Islet of Langerhans (tissue), 1 donor: ENCODE measurements around the gene PPFIA2.

Source experiments
- FAIRE-seq: peaks from one replicate; lab custom pipeline; 2011; peaks lifted over from hg19 to GRCh38; lab: Jason Lieb, UNC

Gene PPFIA2

DNA sequence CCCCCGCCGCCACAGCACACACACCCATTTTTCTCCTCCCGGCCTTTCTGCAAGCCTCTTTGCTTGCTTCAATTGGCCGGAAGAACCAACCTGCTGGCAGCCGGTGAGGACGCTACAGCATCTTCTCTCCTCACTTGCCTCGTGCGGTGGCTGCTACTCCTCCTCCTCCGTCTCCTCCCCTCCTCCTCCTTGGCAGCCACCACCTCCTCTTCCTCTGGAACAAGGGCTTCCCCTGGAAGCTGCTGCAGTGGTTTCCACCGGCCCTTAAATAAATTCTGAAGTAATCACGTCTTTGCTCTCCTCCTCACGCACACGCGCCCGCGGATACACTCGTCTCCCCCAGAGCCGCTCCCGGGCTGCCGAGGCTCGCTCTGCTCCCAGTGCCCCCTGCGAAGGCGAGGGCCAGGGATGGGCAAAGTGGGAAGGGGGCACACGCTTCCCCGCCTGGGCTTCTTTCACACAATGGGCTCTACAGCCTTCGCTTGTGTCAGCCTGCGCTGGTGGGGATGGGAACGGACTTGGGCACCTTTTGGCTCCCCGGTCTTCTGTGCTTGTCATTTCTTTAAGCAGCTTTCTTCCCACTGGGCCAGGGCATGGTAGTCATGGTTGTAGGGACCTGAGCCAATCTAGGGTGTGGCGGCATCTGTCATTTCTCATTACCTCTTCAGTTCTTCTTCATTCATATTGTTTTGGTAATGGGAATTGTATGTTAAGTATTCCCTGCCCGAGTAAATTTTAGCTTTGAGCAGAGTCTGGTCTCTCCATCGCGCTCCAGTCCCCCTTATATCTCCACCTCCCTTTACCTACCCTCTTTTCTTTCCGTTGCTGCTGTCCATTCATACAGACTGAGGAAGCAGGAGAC, at the start of gene PPFIA2:
Gene PPFIA2, minus strand, starts transcription at position 161 of the 862 bp plus-strand sequence.
- no peak for FAIRE-seq

DNA sequence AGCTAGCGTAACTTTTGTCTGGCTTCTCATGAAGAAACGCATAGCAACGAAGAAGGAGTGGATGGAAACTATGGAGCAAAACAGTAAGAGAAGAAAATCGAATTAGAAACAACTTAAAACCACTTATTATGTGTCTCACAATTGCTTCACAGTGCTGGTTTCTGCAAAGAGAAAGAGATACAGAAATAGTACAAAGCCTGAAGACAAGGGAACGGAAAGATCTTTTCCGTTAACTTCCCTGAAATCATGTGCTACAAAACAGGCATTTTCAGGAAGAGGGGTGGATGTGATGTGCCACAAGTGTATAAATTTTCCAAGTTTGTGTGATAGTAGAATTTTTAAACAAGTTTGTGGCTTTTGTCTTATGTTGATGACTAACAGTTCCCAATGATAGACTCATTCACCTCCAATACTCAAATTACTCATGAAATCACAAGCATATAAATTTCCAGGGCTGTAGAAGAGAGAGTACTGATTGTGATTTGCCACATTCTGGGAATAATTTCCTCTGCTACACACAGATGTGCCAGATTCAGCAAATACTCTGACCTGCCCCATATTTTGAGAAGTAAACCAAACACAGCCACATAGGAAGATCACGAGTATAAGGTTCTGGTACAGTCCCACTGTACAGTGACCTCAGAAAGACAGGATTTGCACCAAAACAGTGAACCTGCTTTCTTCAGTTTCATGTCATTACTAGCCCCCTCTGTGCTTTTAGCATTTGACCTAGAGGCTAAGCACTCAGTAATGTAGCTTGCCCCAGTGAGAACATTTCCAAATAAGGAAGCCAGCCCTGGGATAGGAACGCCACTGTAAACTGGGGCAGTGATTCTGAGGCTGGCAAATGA, 41.4 kb upstream of the PPFIA2 start:
- no peak for FAIRE-seq

DNA sequence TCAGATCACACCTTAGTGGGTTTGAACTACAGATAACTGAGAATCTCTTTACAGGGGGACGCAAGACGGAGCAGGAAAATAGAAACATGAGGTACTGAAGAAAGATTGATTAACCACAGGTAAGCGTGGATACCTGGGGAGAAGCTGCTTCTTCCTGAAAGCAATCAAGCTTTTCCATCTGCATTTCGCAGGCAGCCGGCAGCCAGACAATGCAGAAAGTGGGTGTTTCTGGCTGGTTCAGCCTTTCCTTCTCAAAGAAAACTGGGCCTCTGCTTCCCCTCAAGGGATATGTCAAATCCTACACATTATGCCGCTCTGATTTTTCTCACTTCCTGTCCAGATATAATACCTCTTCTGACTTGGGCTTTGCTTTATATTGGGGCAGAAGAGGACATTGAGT, 39.1 kb upstream of the PPFIA2 start:
- FAIRE-seq, result no peak

DNA sequence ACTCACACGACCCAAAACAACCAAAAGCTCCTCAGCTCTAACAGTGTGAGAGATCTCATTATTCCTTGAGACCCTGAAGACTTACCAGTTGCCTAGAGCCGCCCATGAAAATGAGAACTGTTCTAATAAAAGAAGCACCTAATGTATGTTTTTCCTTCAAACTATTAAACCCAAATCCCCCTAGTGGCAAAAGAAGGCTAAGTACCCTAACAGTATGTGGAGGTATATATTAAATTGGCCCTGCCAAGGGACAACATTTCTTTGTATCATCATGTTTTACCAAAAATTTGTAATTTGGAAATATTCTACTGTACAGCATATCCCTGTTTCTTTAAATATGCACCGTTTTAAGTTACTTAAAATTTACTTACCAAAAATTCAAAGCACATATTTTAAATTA, 38.0 kb upstream of the PPFIA2 start:
- FAIRE-seq, result no peak

DNA sequence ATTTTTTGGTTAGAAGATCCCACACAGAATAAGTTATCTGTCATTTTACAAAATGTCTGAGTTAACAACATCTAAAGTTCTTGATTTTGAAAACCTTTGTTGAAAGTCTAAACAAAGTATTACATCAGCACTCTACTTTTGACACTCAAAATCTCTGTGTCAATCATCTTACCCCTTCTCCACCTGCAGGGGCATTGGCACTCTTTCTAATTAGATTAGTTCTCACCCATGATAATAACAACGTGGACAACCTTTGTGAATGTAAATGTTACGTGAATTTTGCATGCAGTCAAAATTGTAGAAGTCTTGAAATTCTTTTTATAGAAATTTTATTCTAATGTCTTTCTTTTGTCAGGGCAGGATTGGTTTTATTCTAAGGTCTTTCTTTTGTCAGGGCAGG, 33.5 kb upstream of the PPFIA2 start:
- FAIRE-seq, result no peak

DNA sequence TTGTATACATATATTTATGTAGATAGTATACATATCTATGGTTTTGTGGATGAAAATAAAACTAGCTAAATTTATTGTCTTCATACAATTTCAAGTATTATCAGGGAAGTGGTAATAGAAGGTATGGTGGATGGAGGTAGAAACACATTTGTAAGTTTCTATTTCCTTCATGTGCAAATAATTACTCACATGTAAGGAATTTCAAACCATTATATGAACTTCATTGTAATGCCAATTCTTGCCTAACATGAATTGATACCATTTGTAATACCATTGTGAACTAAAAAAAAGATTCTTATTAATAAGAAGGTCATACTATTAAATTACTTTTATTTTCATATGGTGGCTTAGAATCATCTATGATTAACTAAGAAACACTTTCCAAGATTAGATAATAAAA, 20.1 kb upstream of the PPFIA2 start:
- no peak for FAIRE-seq

DNA sequence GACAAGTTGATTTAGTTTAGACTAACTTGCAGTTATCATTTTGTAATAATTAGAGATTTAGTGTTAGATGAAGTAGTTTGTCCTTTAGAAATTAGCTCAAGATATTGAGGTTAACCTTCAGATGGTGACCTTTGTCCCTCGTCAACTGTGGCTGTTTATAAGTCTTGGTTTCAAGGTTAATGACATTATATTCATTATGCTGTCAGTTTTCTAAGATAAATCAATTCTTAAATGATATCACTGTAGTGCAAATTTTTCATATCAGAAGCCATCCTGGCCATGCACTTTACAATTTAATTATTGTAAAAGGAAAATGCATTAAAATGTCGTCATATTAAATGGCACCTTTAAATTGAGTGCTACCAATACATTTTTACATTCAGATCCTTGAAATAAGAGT, 19.6 kb upstream of the PPFIA2 start:
- FAIRE-seq, result peak; percentile 9

DNA sequence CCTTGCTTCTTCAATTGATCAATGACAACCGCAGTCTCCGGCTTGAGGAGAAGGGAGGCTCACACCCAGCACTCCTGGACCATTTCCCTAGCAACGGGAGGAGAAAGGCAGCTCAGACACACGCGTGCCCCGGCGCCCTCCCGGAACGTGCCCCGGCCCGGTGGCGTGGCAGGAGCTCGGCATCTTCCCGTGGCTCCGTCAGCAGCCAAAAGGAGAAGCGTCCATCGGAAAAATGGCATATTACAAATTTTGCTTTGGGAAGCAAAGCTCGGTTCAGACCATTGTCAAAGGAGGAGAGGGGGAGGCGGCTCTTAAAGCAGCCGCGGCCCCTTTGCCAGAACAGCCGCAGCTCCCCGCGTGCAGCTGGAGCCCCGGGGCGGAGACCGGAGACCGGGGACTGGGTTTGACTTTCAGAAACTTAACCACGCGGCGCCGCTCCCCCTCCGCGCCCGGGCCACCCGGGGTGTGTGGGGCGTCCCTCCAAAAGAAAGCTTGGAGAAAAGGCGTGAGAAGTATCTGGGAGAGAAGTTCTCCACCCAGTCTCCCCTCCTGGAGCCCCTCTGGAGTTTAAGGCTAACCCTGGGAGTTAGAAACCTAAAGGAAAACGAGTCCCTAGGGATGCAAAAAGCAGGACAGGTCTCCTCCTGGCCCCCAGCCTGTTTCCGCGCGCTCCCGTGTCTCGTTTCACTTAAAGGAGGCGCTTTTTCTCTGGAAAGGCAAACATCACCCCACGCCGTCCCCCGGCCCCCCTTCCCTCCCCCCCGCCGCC, 545 bp downstream of the PPFIA2 start:
- no peak for FAIRE-seq

DNA sequence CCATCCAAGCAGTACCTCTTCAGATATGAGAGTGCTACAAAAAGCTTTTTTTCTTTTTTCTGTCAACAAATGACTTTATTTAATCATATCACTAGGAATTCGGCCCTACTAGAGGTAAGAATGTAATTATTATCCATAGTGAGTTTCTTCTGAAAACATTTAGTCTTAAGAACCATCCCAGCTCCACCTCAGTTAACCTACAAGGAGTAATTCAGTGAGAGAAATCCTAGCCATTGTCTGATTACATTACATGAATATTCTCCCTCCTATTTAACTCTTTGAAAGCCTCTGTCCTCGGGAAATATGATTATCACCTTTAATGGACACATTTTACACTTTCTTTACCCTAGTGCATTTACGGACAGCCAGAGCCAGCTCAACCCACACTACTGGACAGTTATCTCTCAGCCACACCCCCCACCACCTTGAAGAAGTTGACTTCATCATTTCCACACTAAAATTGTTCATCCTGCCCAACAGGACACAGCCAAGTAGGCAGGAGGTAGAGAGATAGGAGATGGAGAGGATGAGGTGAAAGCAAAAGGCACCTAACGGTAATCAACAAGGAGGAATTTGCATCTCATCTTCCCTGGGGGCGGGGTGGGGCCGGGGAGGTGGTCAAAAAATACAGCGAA, 1.3 kb downstream of the PPFIA2 start:
- no peak for FAIRE-seq

DNA sequence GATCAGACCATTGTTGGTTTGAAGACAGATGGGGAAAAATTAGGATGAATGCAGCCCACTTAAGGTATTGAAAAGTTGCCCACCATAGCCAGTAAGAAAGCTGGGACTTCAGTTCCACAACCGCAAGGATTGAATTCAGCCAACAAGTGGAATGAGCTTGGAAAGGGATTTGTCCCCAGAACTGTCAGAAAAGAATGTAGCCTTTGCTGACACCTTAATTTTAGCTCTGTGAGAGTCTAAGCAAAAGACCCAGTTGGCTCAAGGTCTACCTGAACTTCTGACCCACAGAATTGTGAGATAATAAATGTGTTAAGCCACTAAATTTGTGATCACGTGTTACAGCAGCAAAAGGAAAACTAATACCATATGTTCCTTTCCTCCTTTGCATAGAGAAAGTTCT, 29.4 kb downstream of the PPFIA2 start:
- FAIRE-seq, result no peak

DNA sequence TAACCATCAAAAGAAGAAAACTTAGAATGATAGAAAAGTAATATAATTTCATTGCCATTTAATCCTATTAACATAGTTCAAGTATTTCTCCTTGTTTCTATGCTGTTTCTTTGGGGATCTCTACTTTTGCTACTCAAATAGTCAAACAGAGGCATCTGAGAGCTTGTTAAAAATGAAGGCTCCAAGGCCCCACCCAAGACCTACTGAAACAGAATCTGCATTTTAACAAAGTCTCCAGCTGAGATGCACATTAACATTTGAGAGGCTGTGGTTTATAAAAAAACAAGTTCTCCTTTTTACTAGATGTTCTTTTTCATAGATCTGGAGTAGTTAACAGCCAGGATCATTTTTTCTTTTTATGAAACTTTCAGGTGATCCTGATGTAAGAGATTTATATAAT, 31.8 kb downstream of the PPFIA2 start:
- FAIRE-seq, result no peak

DNA sequence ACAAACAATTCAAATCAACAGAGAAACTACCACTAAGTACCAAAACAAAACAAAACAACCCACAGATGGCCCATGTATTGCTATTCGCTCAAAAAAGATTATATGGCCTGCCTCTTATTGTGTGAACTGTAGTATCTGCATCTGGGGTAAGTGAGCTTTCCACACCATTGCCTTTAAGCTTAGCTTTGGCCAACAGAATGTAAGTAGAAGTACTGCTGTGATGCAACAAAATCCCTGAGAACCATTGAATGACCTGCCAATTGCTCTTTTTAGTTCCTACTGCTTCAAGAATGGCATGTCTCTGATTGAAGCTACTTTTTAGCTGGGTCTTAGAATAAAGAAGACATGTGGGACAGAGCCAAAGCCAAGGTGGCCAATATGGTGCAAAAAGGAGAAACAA, 32.5 kb downstream of the PPFIA2 start:
- no peak for FAIRE-seq

DNA sequence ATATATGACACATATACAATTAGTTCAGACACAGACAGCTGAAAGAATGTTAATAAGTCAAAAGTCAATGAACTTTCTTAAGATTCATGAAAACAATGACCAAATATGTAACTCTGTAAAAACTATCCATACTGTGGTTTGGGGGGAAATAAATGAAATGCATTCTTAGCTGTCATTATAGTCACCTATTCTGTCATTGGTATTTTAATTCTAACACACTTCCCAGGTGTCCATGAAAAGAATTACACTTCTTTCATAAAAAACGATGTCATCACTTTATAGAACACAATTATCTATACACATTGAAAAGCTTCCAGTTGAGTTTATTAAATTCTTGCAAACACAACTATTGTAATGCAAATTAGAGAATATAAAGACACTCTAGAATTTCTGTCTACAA, 35.8 kb downstream of the PPFIA2 start:
- no peak for FAIRE-seq

DNA sequence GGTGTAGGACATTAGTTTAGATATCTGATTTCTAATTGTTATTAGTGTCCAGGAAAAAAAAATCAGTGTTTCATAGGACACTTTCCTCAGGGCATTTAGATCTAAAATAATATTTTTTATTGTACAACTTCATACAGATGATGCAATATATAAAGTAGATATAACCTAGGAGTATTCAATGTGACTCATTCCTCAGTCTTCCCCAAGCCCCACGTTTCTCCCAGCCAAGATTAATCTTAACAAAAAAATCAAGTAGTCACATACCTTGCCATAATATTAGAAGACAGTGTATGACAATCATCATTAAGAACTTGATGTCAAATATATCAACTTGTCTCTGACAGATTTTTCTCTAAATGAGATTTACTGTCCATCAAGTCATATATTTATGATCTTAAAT, 37.1 kb downstream of the PPFIA2 start:
- FAIRE-seq, result no peak

DNA sequence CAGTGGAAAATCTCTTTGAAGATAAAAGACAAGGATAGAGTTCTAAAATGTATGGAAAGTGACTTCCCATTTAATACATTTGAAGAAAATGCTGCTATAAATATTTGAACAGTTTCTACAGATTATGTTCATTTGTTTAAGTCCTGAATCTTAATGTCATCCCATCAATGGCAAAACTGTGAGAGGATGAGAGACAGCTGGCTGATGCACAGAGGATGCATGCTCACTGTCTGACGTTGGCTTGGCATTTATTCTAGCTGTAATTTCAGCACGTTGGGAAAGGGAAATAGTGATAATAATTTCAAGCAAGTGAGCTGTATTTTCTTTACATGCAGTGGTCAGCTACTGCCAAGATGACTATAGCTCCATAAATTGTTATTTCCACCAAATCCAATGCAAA, 40.5 kb downstream of the PPFIA2 start:
- no peak for FAIRE-seq

DNA sequence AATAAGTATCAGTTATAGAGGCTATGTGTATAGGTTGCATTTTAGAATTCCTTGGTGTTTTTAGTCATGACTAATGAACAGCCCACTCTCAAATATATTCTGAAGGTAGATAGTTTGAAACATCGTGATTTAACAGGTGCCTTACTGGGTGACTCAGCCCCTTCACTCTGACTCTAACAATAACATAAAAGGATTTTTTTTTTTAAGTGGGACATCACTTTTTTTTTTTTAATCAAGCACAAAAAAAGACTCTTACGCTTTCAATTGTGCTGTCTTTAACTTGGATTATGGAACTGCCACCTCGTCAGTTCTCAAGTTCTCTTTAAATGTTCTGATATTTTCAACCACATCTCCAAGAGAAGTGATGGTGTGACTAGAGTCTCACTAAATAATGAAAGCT, 46.6 kb downstream of the PPFIA2 start:
- FAIRE-seq, result no peak

DNA sequence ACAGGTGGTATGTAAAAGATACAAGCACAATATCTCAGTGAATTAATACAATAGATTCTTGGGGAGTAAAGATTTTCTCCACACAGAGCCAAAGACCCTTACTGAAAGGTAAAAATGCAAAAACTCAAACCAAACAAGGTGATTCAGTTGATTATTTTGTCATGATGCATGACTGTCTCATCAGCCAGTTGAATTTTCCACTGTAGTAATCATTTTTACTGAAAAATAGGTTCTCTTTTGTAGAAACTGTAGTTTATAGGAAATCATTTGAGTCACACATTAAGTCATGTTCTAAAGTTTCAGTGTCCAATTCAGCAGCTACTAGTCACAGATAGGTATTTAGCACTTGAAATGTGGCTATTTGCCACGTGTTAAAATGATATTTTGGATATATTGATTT, 53.6 kb downstream of the PPFIA2 start:
- no peak for FAIRE-seq

DNA sequence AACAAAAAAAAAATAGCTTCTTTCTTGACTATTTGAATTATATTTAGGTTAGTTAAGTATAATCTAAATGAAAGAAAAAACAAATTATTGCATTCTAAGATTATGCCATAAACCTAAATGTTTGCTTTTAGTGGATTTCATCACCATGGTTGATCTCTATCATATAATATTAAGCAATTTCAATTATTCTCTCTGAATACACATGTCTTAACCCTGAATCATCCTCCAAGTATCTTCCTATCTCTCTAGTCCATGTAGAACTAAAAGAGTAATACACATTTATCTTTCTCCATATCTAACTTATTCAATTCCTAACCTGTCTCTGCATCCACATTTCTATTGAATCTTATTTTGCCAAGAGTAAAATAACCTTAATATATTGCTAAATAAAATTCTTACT, 59.6 kb downstream of the PPFIA2 start:
- FAIRE-seq, result no peak

DNA sequence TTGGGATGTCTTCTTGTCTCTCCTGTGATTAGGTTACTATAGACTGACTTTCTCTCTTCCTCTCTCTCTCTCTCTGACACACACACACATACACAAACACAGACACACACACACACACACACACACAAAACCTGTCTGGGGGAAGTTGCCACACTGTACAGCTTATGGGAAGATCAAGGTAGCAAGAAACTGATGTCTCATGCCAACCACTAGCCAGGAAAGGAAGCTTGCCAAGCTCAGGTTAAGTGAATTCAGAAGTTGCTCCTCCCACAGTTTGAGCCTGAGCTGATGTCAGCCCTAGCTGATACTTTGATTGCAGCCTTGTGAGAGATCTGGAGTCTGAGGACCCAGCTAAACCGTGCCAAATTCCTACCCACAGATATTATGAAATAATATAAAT, 67.1 kb downstream of the PPFIA2 start:
- FAIRE-seq, result no peak

DNA sequence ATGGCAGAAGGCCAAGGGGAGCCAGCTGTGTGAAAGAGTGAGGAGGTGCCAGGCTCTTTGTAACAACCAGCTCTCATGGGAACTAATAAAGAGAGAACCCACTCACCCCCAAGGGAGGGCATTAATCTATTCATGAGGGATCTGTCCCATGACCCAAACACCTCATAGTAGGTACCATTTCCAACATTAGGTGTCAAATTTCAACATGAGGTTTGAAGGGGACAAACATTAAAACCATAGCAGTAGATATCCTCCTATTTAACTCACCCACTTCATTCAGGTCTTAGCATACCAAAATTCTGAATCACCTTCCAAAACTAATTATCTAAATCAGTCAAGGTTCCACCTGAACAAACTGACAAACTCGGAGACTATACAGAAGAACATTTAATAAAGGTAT, 75.3 kb downstream of the PPFIA2 start:
- no peak for FAIRE-seq

DNA sequence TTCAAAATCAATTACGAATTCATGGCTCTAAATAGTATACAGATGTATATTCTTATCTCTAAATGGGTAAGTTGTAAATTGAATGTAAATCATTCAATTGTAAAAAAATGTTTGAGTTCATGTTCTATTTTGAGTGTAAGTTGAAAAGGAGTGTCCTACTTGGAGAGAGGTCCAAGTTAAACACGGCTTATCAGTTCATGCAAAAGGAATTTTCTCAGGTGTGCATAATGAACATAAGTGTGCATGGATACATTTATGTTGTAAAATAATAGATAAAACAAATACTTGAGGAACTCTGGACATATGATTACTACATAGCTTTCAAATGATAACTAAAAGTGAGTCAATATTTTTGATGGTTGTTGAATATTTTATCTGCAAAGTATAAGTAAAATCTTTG, 79.5 kb downstream of the PPFIA2 start:
- FAIRE-seq, result no peak

DNA sequence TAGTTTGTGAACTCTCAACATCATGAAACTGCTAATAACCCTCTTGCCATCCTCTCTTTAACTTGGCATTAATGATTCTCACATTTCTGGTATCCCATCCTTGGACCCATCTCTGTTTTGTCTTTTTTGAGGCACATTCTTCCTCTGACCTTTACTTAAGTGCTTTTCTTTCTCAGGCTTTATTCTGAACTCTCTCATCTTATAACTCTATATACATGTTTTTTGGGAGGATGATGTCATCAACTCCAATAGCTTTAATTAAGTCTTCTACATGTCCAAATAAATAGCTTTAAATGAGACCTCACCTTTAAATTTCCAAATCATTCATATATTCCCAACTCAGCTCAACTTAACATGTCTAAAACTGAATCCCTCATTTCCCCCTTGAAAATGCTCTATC, 88.4 kb downstream of the PPFIA2 start:
- FAIRE-seq, result no peak
